ENCODE results near the gene ATG16L2.

The ATG16L2 gene

DNA sequence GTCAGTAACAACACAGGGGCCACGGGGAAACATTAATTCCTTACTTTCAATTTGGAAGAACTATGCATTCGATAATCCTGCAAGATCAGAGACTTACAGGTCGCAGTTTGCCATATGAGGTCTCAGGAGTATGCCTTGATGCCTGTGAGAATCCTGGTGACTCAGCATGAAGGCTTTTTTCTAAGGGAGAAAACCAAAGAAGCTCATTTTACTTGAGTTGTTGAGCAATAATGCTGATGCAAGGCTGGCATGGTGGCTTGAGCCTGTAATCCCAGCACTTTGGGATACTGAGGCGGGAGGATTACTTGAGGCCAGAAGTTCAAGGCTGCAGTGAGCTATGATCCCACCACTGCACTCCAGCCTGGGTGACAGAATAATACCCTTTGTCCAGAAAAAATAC lies 26.6 kb downstream of the ATG16L2 start:
- H3K36me3 ChIP-seq (ENCODE audit: control insufficient read depth in 2 of 2, insufficient read depth in 1 of 2, low read length in 2 of 2) = peaks cover 0 to 52% of the 10 kb centered on the region in 2 experiments; a peak in 1 of 3 replicates
- no peak overlapping the region for H3K27ac ChIP-seq (ENCODE audit: extremely low read depth, low read depth, low read length)
- POLR2A ChIA-PET = interaction anchor here (0.7 kb wide), 1 partner anchor 25 kb away, joined by 6 read pairs; no protein-coding TSS in a partner anchor
- H3K4me3 ChIP-seq (ENCODE audit: low read depth, low read length) = no peak overlapping the region
- H3K9me3 ChIP-seq (ENCODE audit: control insufficient read depth, insufficient read depth, low read depth, low read length) = no peaks in the 10 kb centered on the region
- no peak for TF ChIP-seq ZNF473 (tag by site-specific recombination; IDR thresholded peaks at IDR 0.05)
- TF ChIP-seq, protein P1, sequence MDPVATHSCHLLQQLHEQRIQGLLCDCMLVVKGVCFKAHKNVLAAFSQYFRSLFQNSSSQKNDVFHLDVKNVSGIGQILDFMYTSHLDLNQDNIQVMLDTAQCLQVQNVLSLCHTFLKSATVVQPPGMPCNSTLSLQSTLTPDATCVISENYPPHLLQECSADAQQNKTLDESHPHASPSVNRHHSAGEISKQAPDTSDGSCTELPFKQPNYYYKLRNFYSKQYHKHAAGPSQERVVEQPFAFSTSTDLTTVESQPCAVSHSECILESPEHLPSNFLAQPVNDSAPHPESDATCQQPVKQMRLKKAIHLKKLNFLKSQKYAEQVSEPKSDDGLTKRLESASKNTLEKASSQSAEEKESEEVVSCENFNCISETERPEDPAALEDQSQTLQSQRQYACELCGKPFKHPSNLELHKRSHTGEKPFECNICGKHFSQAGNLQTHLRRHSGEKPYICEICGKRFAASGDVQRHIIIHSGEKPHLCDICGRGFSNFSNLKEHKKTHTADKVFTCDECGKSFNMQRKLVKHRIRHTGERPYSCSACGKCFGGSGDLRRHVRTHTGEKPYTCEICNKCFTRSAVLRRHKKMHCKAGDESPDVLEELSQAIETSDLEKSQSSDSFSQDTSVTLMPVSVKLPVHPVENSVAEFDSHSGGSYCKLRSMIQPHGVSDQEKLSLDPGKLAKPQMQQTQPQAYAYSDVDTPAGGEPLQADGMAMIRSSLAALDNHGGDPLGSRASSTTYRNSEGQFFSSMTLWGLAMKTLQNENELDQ (tag by site-specific recombination; IDR thresholded peaks at IDR 0.05; ENCODE audit: low read depth) = no peak
- no peak for TF ChIP-seq EGR2 (tag by site-specific recombination; IDR thresholded peaks at IDR 0.05; ENCODE audit: low read depth)
- TF ChIP-seq, protein P2, sequence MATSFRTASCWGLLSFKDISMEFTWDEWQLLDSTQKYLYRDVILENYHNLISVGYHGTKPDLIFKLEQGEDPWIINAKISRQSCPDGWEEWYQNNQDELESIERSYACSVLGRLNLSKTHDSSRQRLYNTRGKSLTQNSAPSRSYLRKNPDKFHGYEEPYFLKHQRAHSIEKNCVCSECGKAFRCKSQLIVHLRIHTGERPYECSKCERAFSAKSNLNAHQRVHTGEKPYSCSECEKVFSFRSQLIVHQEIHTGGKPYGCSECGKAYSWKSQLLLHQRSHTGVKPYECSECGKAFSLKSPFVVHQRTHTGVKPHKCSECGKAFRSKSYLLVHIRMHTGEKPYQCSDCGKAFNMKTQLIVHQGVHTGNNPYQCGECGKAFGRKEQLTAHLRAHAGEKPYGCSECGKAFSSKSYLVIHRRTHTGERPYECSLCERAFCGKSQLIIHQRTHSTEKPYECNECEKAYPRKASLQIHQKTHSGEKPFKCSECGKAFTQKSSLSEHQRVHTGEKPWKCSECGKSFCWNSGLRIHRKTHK (tag by site-specific recombination; IDR thresholded peaks at IDR 0.05) = no peak
- TF ChIP-seq REPIN1 (tag by site-specific recombination; IDR thresholded peaks at IDR 0.05; ENCODE audit: low read depth) = no peak
- no peak for TF ChIP-seq ZNF571 (tag by site-specific recombination; IDR thresholded peaks at IDR 0.05)
- TF ChIP-seq, protein P3, sequence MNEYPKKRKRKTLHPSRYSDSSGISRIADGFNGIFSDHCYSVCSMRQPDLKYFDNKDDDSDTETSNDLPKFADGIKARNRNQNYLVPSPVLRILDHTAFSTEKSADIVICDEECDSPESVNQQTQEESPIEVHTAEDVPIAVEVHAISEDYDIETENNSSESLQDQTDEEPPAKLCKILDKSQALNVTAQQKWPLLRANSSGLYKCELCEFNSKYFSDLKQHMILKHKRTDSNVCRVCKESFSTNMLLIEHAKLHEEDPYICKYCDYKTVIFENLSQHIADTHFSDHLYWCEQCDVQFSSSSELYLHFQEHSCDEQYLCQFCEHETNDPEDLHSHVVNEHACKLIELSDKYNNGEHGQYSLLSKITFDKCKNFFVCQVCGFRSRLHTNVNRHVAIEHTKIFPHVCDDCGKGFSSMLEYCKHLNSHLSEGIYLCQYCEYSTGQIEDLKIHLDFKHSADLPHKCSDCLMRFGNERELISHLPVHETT (tag by site-specific recombination; IDR thresholded peaks at IDR 0.05) = no peak
- TF ChIP-seq ZNF132 (tag by site-specific recombination; IDR thresholded peaks at IDR 0.05; ENCODE audit: borderline replicate concordance) = no peak
- TF ChIP-seq ZNF10 (tag by site-specific recombination; IDR thresholded peaks at IDR 0.05) = no peak
- TF ChIP-seq ZNF202 (tag by site-specific recombination; IDR thresholded peaks at IDR 0.05; ENCODE audit: borderline replicate concordance) = no peak
- no peak for TF ChIP-seq ZBTB8A (tag by site-specific recombination; IDR thresholded peaks at IDR 0.05)
- no peak for TF ChIP-seq ZNF658 (tag by site-specific recombination; IDR thresholded peaks at IDR 0.05)
- CTCF ChIA-PET = interaction anchor here (0.7 to 1.7 kb wide), 4 partner anchors 9 to 432 kb away, joined by 3 to 6 read pairs (median 5); no protein-coding TSS in a partner anchor
- no peaks in the 10 kb centered on the region for H3K4me1 ChIP-seq (ENCODE audit: control insufficient read depth, insufficient read depth, low read length)

DNA sequence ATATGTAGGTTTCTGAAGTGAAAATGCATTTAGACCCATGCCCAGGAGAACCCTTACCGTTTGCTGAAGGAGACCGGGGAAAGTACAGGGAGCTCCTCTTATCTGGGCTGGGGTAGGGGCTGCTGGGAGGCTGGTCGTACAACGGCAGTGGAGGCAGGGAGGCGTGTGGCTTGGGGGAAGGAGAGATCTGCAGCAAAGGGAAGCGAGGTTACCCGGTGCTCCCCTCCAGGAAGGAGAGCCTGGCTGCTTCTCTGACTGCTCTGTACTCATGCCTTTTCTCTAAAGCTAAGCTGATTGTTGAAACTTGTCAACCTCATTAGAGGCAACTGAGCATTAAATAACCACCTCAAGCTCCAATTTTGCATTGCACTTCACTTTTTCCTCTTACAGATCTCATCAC lies 27.2 kb downstream of the ATG16L2 start:
- Histone ChIP-seq H3K36me3 (ENCODE audit: control insufficient read depth in 2 of 2, insufficient read depth in 1 of 2, low read length in 2 of 2) (peaks cover 0 to 52% of the 10 kb centered on the region in 2 experiments; a peak in 1 of 3 replicates), H3K4me1 (ENCODE audit: control insufficient read depth, insufficient read depth, low read length) (no peaks in the 10 kb centered on the region), H3K4me3 (ENCODE audit: low read depth, low read length) (no peak overlapping the region), H3K27ac (ENCODE audit: extremely low read depth, low read depth, low read length) (no peak overlapping the region), H3K9me3 (ENCODE audit: control insufficient read depth, insufficient read depth, low read depth, low read length) (no peaks in the 10 kb centered on the region)
- CTCF ChIA-PET = interaction anchor here (0.7 to 1.7 kb wide), 3 partner anchors 9 to 336 kb away, joined by 3 to 6 read pairs (median 6); no protein-coding TSS in a partner anchor
- TF ChIP-seq ZNF19 (tag by site-specific recombination; IDR thresholded peaks at IDR 0.05; ENCODE audit: low read depth) (no peak), ZNF132 (tag by site-specific recombination; IDR thresholded peaks at IDR 0.05; ENCODE audit: borderline replicate concordance) (no peak), ZNF311 (tag by site-specific recombination; IDR thresholded peaks at IDR 0.05; ENCODE audit: borderline replicate concordance) (no peak), ZNF521 (tag by site-specific recombination; IDR thresholded peaks at IDR 0.05) (no peak), BCL11A (tag by site-specific recombination; IDR thresholded peaks at IDR 0.05; ENCODE audit: low read depth) (no peak), ZSCAN23 (tag by site-specific recombination; IDR thresholded peaks at IDR 0.05) (no peak), YY2 (tag by site-specific recombination; IDR thresholded peaks at IDR 0.05) (no peak), ZIC2 (tag by site-specific recombination; IDR thresholded peaks at IDR 0.05) (no peak), IKZF3 (tag by site-specific recombination; IDR thresholded peaks at IDR 0.05) (no peak), ZNF830 (tag by site-specific recombination; IDR thresholded peaks at IDR 0.05; ENCODE audit: low read depth) (no peak), ZNF76 (tag by site-specific recombination; IDR thresholded peaks at IDR 0.05; ENCODE audit: borderline replicate concordance, low read depth) (no peak), ZNF530 (tag by site-specific recombination; IDR thresholded peaks at IDR 0.05; ENCODE audit: low read depth) (no peak), ZNF777 (tag by site-specific recombination; IDR thresholded peaks at IDR 0.05; ENCODE audit: borderline replicate concordance) (no peak), ZNF544 (tag by site-specific recombination; IDR thresholded peaks at IDR 0.05) (no peak), ZNF239 (tag by site-specific recombination; IDR thresholded peaks at IDR 0.05) (no peak)
- POLR2A ChIA-PET = interaction anchor here (0.7 kb wide), 1 partner anchor 24 kb away, joined by 6 read pairs; no protein-coding TSS in a partner anchor

All from HEK293 (cell line).